ENCODE measurements around the gene P3H2.

GRCh38 chr3:190169243-190169642, 48.5 kb upstream of the P3H2 start:
- TF ChIP-seq CTCF (conservative IDR thresholded peaks at IDR 0.05; ENCODE audit: low read length), result no peak
- no peak for TF ChIP-seq EZH2phosphoT487 (IDR thresholded peaks at IDR 0.05; ENCODE audit: borderline replicate concordance)
